Natural killer cell (primary cell): Measurements from ENCODE around the gene PITPNC1. TPM values are rescaled to one million over a fixed set of nuclear protein-coding genes. Genes with fewer than 3 reads are reported as not detected.

Experiments
- ATAC-seq, 3 donors: fragments of 150-1000 bp in 2 of 3; fragments of 200-7000 bp in 1 of 3; cut with Tn5 transposase; 1 replicate in 1 of 3; 2 replicates in 2 of 3; pipeline ENCODE4 v1.10.0; 2021; ENCODE audit warnings: mild to moderate bottlenecking in 2 of 3, moderate library complexity in 2 of 3
- DNase-seq, 2 donors: peaks; one replicate each; pipeline versions ENCODE4 v3.0.0 to v3.0.0-alpha.2; 2013 to 2021; ENCODE audit warnings: mixed read lengths in 1 of 2
- H3K27ac ChIP-seq: one replicate; pipeline ENCODE4 v1.5.1; 2013; ENCODE audit warnings: mild to moderate bottlenecking, low read length
- H3K27me3 ChIP-seq: one replicate; pipeline ENCODE4 v1.6.1; 2013; ENCODE audit warnings: low read length; ENCODE audit not compliant: control insufficient read depth, insufficient read depth
- H3K36me3 ChIP-seq: one replicate; pipeline ENCODE4 v1.6.1; 2013; ENCODE audit warnings: low read length; ENCODE audit not compliant: control insufficient read depth, insufficient read depth
- H3K4me1 ChIP-seq: one replicate; pipeline ENCODE4 v1.6.1; 2013; ENCODE audit warnings: low read length; ENCODE audit not compliant: control insufficient read depth, insufficient read depth
- H3K4me3 ChIP-seq: one replicate; pipeline ENCODE4 v1.5.1; 2013; ENCODE audit warnings: low read length
- H3K9me3 ChIP-seq: one replicate; pipeline ENCODE4 v1.6.1; 2013; ENCODE audit warnings: low read length; ENCODE audit not compliant: control insufficient read depth, insufficient read depth
- H3K27ac Mint-ChIP-seq, 2 donors: one replicate each; pipeline ENCODE4 v1.8.0; 2022; ENCODE audit warnings: mild to moderate bottlenecking in 2 of 2, mixed read lengths in 2 of 2, moderate library complexity in 1 of 2
- H3K27me3 Mint-ChIP-seq, 2 donors: one replicate each; pipeline ENCODE4 v1.8.0; 2022; ENCODE audit warnings: low read depth in 2 of 2, mixed read lengths in 2 of 2
- H3K36me3 Mint-ChIP-seq: one replicate; pipeline ENCODE4 v1.8.0; 2022; ENCODE audit warnings: mixed read lengths
- H3K4me1 Mint-ChIP-seq, 2 donors: one replicate each; pipeline ENCODE4 v1.8.0; 2022; ENCODE audit warnings: mixed read lengths in 2 of 2
- H3K4me3 Mint-ChIP-seq: one replicate; pipeline ENCODE4 v1.8.0; 2022; ENCODE audit warnings: mild to moderate bottlenecking, moderate library complexity, mixed read lengths
- H3K9me3 Mint-ChIP-seq, 2 donors: one replicate each; pipeline ENCODE4 v1.8.0; 2022; ENCODE audit warnings: mixed read lengths in 2 of 2
- CTCF ChIP-seq: fragments of 200-600 bp; IDR thresholded peaks from one replicate; pipeline ENCODE4 v1.8.0; 2022; ENCODE audit warnings: antibody characterized with exemption
- WGBS: methylation state at CpG from one replicate; pipeline ENCODE4 v1.1.7; 2013; ENCODE audit warnings: missing lambda C conversion rate; ENCODE audit not compliant: insufficient coverage; 5-methylcytosine and 5-hydroxymethylcytosine counted together
- intact Hi-C: fragments of 100-400 bp; cut with micrococcal nuclease; formaldehyde crosslinking; loops from one replicate; pipeline ENCODE4 v1.14.2; 2022
- total RNA-seq, 4 donors: library from RNA; stranded (reverse); fragments of 120-200 nt in 1 of 4; gene quantifications; one replicate each; pipeline versions ENCODE4 v1.2.3 to v1.2.4, GENCODE V29; 2013 to 2022

PITPNC1 gene
- total RNA-seq, 3 donors from 2014 or later (not counting 1 experiment from before 2014, with no cell fraction given), result 150 to 185 (median 169) TPM

GRCh38 chr17:67376415-67376736 is 705 bp upstream of the PITPNC1 start:
- Histone ChIP-seq H3K36me3 (no peaks in the 10 kb centered on the region), H3K4me3 (peak overlapping the region; percentile 48), H3K4me1 (peaks cover 32% of the 10 kb centered on the region), H3K27me3 (no peaks in the 10 kb centered on the region), H3K27ac (peak overlapping the region; percentile 67), H3K9me3 (no peaks in the 10 kb centered on the region)
- no peak for ATAC-seq
- H3K9me3 Mint-ChIP-seq, result no peaks in the 10 kb centered on the region
- DNase-seq, result no peak
- no peaks in the 10 kb centered on the region for H3K27me3 Mint-ChIP-seq
- intact Hi-C loops, result loop anchor here (2.0 to 5.0 kb wide), 3 partner anchors 14 to 76 kb away; no protein-coding TSS in a partner anchor
- no peak for TF ChIP-seq CTCF
- peaks cover 28 to 30% of the 10 kb centered on the region in 2 donors for H3K4me1 Mint-ChIP-seq
- no peaks in the 10 kb centered on the region for H3K36me3 Mint-ChIP-seq
- H3K27ac Mint-ChIP-seq, result peak overlapping the region; percentile 91 to 92
- 18% methylated on average over 6 of the region's 6 CpGs for WGBS
- H3K4me3 Mint-ChIP-seq, result peak overlapping the region; percentile 82

- Mint-ChIP-seq H3K4me3 (peak overlapping the region; percentile 96), H3K27ac (peak overlapping the region; percentile 91 to 92), H3K36me3 (no peaks in the 10 kb centered on the region), H3K9me3 (no peaks in the 10 kb centered on the region), H3K27me3 (no peaks in the 10 kb centered on the region), H3K4me1 (peaks cover 35 to 42% of the 10 kb centered on the region in 2 donors)
- Histone ChIP-seq H3K4me3 (peak overlapping the region; percentile 73), H3K36me3 (no peaks in the 10 kb centered on the region), H3K27me3 (no peaks in the 10 kb centered on the region), H3K4me1 (peaks cover 37% of the 10 kb centered on the region), H3K27ac (peak overlapping the region; percentile 89), H3K9me3 (no peaks in the 10 kb centered on the region)
- no peak for TF ChIP-seq CTCF
- intact Hi-C loops, result loop anchor here (2.0 to 5.0 kb wide), 4 partner anchors 13 to 75 kb away; no protein-coding TSS in a partner anchor
- ATAC-seq (peak in 2 of 3 donors; percentile 9 to 13), DNase-seq (peak; percentile 55 to 76)
- under 1% methylated on average over 100 of the region's 100 CpGs for WGBS
These were observed 690 bp downstream of the PITPNC1 start for GRCh38 chr17:67377488-67378453.

- TF ChIP-seq CTCF, result peak; percentile 75
- H3K4me1 ChIP-seq, result peaks cover 45% of the 10 kb centered on the region
These were observed 1.6 kb downstream of the PITPNC1 start for GRCh38 chr17:67378454-67379250.

More at GRCh38 chr17:67378454-67379250, 1.6 kb downstream of the PITPNC1 start:
- ATAC-seq (peak; percentile 29 to 63 (median 47)), DNase-seq (peak; percentile 84 to 91)
- Histone ChIP-seq H3K4me3 (peak overlapping the region; percentile 73), H3K27me3 (no peaks in the 10 kb centered on the region), H3K9me3 (no peaks in the 10 kb centered on the region), H3K27ac (peak overlapping the region; percentile 89), H3K36me3 (peaks cover 4% of the 10 kb centered on the region)
- H3K27ac Mint-ChIP-seq, result peak overlapping the region; percentile 91 to 92
- intact Hi-C loops, result loop anchor here (1.0 to 5.0 kb wide), 4 partner anchors 44 to 97 kb away; no protein-coding TSS in a partner anchor
- H3K4me1 Mint-ChIP-seq, result peaks cover 40 to 48% of the 10 kb centered on the region in 2 donors
- H3K9me3 Mint-ChIP-seq, result no peaks in the 10 kb centered on the region
- under 1% methylated on average over 72 of the region's 72 CpGs for WGBS
- H3K36me3 Mint-ChIP-seq, result no peaks in the 10 kb centered on the region
- H3K27me3 Mint-ChIP-seq, result no peaks in the 10 kb centered on the region
- H3K4me3 Mint-ChIP-seq, result peak overlapping the region; percentile 96
